AG09319 (cell line): Measurements from ENCODE around the gene VAV2.

ENCODE experiments used
- DNase-seq: peaks from one replicate; pipeline ENCODE4 v3.0.0-alpha.2; 2010; ENCODE audit warnings: low read depth; ENCODE audit errors: extremely low read depth
- TF ChIP-seq, protein P1 (sequence below): IDR thresholded peaks from 2 replicates; pipeline ENCODE4 v1.5.1; 2011; ENCODE audit warnings: low read depth, mild to moderate bottlenecking, inconsistent platforms, low read length, moderate library complexity

VAV2 gene

DNA sequence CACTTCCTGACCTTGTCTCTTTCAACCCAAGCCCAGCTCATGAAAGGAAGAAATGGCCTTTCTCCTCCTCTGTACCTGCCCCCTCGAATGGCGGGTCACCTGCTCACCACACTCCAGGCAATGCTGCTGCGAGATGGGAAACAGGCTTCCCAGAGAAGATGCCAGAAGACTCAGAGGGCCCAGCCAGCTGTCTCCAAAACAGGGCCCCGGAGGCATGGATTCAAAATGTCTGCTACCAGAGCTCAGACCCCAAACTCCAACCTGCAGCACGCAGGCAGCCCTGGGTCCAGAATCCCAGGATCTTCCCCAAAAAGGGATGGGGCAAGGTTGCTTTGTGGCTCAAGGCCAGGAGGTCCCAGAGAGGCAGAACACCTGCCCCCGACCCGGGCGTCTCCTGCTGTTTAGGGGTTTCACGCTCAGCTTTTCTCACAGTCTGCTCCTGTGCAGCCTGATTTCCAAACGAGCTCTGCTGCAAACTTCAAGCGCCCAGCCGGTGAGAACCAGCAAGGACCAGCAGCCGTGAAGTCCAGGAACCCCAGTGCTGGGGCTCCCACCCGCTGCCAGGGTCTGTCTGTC, 42.5 kb downstream of the VAV2 start:
- TF ChIP-seq, protein P1, sequence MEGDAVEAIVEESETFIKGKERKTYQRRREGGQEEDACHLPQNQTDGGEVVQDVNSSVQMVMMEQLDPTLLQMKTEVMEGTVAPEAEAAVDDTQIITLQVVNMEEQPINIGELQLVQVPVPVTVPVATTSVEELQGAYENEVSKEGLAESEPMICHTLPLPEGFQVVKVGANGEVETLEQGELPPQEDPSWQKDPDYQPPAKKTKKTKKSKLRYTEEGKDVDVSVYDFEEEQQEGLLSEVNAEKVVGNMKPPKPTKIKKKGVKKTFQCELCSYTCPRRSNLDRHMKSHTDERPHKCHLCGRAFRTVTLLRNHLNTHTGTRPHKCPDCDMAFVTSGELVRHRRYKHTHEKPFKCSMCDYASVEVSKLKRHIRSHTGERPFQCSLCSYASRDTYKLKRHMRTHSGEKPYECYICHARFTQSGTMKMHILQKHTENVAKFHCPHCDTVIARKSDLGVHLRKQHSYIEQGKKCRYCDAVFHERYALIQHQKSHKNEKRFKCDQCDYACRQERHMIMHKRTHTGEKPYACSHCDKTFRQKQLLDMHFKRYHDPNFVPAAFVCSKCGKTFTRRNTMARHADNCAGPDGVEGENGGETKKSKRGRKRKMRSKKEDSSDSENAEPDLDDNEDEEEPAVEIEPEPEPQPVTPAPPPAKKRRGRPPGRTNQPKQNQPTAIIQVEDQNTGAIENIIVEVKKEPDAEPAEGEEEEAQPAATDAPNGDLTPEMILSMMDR: no peak
- DNase-seq: no peak

DNA sequence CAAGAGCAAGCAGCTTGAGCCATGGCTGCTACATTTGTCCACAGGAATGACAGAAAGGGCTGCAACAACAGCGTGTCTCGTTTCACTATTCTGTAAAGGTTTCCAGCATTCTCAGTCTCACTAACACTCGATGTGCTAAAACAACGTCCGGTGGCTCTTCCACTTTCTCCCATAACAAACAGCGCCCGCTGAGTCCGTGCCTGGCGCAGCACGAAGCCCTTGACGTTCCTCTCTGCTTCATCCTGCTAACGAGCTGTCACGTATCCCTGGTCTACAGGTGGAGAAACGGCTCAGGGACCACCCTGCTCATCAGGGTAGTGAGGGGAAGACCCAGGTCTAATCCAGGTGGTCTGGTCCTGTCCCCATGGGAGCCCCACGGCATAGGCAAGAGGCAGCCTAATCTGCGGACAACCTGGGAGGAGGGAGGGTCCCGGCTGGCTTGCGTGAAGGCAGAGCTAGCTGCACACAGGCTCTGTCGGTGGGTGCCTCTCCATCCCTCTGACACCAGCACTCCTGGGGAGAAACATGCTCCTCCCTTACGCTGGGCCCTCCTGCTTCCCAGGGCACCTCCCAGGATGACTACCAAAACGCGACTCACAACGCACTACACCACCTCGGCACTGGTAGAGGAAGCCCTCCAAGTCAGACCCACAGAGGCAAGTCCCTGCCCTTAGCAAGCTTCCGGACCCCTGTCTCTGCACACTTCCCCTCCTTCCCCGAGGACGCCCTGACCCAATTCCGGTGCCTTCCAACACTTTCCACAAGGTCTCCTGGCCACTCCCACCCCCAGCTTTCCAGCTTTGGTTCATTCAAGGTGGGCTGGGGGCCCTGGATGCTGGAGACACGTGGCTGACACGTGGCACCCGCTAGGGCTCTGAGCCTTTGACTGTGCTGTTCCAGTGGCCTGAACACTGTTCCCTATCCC, 43.3 kb downstream of the VAV2 start:
- TF ChIP-seq, protein P1: no peak
- DNase-seq: no peak

DNA sequence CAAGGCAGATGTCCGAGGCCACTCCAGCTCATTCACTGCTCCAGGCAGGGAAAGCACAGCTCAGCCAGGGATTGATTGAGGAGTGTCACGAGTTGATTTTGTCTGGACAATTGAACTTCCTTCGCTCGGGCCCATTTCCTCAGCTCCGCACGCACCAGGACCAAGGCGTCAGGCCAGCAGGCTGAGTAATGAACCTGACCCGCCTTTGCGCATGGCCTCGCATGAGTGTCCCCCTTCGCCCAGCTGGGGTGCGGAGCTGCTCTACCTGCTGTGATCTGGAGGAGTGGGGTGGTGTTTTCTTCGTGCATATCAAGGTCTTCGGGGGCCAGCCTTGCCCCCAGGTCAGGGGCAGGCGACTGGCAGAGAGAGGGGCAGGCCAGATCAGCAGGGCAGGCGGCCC, 44.0 kb downstream of the VAV2 start:
- TF ChIP-seq, protein P1: no peak
- no peak for DNase-seq

DNA sequence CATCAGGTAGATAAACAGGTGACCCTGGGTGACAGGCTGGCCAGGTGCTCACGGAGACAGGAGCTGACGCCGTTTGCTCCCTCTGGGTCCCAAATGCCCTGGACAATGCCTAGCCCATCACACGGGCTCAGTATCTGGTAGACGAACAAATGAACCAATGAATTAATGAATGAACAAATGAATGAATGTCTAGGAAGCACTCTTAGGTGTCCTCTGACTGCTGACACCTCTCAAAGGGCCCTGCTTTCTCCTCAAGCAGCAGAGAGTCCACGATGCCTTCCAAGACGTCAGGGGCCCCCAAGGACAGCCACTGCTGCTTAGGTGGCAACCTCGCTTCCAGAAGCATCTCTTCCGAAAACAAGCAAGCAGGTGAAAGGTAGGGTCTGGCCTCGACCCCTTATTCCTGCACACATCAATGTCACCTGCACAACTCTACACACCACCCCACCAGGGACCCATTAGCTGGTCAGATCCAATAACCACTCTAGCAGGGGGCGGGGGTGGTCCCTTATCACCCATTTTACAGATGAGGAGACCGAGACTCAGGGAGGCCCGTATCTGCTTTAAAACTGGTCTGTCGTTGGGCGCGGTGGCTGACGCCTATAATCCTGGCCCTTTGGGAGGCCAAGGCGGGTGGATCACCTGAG, 45.2 kb downstream of the VAV2 start:
- TF ChIP-seq, protein P1: no peak
- no peak for DNase-seq

DNA sequence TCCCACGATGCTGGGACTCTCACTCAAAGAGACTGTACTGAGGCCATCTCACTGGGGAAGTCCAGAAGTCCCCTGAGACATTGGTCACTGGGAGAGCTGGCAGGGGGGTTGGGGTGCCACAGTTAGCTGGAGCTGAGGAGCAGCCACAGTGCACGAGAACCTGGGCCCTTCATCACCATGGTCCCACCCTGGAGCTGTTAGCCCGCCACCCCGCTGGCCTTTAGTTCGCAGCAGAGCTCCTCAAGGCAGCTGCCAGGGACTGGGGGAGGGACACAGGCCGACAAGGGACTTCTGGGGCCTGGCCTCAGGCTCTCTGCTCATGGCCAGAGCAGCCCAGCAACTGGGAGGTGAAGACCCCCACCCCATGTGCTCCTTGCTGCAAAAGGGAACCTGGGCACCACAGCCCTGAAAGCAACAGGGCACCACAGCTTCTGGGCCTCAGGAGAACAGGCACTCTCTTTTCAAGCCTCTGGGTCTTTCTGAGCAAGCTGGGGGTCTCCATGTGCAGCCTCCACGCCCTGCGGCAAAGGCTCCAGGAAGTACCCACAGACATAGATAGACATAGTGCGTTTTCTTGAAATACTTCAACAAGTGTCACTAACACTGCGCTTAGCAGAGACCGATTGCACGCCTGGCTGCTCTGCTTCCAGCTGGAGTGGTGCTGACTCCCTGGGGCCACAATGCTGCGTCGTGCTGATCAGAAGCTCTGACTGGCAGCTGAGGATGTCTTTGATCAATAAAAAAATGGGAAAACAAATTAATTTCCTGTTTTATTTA, 46.0 kb downstream of the VAV2 start:
- TF ChIP-seq, protein P1: no peak
- no peak for DNase-seq

DNA sequence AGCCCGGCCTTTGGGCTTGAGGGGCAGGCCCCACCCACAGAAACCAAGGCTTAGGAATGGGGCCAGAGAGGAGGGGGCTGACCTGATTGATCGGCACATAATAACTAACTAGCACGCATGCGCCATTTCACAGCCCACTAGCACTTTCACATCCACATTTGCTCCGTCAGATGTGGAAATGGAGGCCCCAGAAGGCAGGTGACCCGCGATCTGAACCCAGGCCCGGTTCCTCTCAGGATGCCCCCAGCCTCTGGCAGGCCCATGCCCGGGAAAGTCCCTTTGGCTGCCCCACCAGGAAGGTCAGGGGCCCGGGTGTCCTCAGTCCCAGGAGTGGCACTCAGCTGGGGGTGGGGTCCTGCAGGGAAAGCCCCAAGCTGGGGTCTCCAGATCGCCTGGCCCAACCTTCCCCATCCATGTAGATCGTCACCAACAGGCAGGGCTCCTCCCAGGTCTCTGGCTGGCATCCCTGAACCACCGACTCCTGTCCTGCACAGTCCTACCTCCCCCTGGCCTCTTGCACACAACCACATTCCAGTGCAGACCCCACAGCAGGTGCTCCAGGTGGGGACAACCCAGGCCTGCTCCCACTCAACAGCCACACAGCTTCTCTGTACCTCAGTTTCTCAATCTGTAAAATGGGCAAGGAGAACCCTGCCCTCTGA, 46.7 kb downstream of the VAV2 start:
- TF ChIP-seq, protein P1: no peak
- no peak for DNase-seq
